Lower leg skin (tissue), 3 donors: ENCODE measurements around the gene IL27RA.

Experiments used
- CTCF ChIP-seq, 3 donors: fragments of 450-650 bp; IDR thresholded peaks; one replicate each; pipeline ENCODE4 v1.5.1; 2016; ENCODE audit warnings: antibody characterized with exemption in 3 of 3, mild to moderate bottlenecking in 3 of 3, moderate library complexity in 2 of 3
- POLR2A ChIP-seq, 2 donors: fragments of 450-650 bp; IDR thresholded peaks; one replicate each; pipeline ENCODE4 v1.6.1; 2016 to 2017; ENCODE audit warnings: antibody characterized with exemption in 2 of 2, mild to moderate bottlenecking in 1 of 2, moderate library complexity in 1 of 2

- TF ChIP-seq CTCF (IDR thresholded peaks at IDR 0.05) (no peak), POLR2A (IDR thresholded peaks at IDR 0.05) (no peak)
Measured at GRCh38 chr19:14058182-14059092, 26.9 kb downstream of the IL27RA start.
